PC-9 (cell line): ENCODE measurements around the gene ASB5. TPM values are rescaled to one million over a fixed set of nuclear protein-coding genes. Genes with fewer than 3 reads are reported as not detected.

Source experiments
- BruUV-seq: library from RNA; stranded (reverse); fragments of 400-500 nt; replicated peaks from 2 replicates; lab custom pipeline; 2021; lab: Mats Ljungman, UMichigan
- CTCF ChIA-PET: fragments of 300-600 bp; sonication (Branson Sonifier 250); formaldehyde crosslinking; loops from one replicate; lab custom pipeline; 2022; ENCODE audit warnings: antibody characterized with exemption; lab: Charles Lee
- POLR2A ChIA-PET: fragments of 300-600 bp; sonication (Branson Sonifier 250); formaldehyde crosslinking; loops from one replicate; lab custom pipeline; 2022; ENCODE audit warnings: antibody characterized with exemption; ENCODE audit not compliant: unreplicated experiment; lab: Charles Lee
- DNase-seq, 2 experiments: peaks; one replicate each; pipeline versions ENCODE4 v3.0.0 to v3.0.0-alpha.2; 2015 to 2022; ENCODE audit warnings: mixed read lengths in 1 of 2
- H2AFZ ChIP-seq: fragments of 200-600 bp; sonication (generic); 2 replicates; pipeline ENCODE4 v1.8.1; 2017; ENCODE audit warnings: antibody characterized with exemption
- H3F3A ChIP-seq: fragments of 200-600 bp; sonication (generic); 2 replicates; pipeline ENCODE4 v1.8.1; 2017; ENCODE audit warnings: antibody characterized with exemption, mild to moderate bottlenecking, low read depth; ENCODE audit not compliant: insufficient read depth
- H3K27ac ChIP-seq: fragments of 200-600 bp; sonication (generic); 2 replicates; pipeline ENCODE4 v1.6.1; 2016; ENCODE audit warnings: mixed run types
- H3K27me3 ChIP-seq: fragments of 200-600 bp; sonication (generic); 2 replicates; pipeline ENCODE4 v1.6.1; 2016; ENCODE audit warnings: low read depth, mixed run types; ENCODE audit not compliant: insufficient read depth
- H3K36me3 ChIP-seq: fragments of 200-600 bp; sonication (generic); 2 replicates; pipeline ENCODE4 v1.6.1; 2016; ENCODE audit warnings: low read depth, mixed run types
- H3K4me1 ChIP-seq: fragments of 200-600 bp; sonication (generic); replicated peaks from 2 replicates; pipeline ENCODE4 v1.6.1; 2016; ENCODE audit warnings: mixed run types; ENCODE audit not compliant: insufficient read depth
- H3K4me2 ChIP-seq: fragments of 200-600 bp; sonication (generic); 2 replicates; pipeline ENCODE4 v1.6.1; 2017; ENCODE audit warnings: mixed run types
- H3K4me3 ChIP-seq: fragments of 200-600 bp; sonication (generic); 2 replicates; pipeline ENCODE4 v1.6.1; 2016; ENCODE audit warnings: mixed run types
- H3K79me2 ChIP-seq: fragments of 200-600 bp; sonication (generic); 2 replicates; pipeline ENCODE4 v1.6.1; 2017; ENCODE audit warnings: low read depth, mixed run types
- H3K9me2 ChIP-seq: fragments of 200-600 bp; sonication (generic); 2 replicates; pipeline ENCODE4 v1.8.1; 2017; ENCODE audit warnings: mild to moderate bottlenecking; ENCODE audit not compliant: insufficient read depth
- H3K9me3 ChIP-seq: fragments of 200-600 bp; sonication (generic); 2 replicates; pipeline ENCODE4 v1.8.1; 2016; ENCODE audit warnings: low read depth; ENCODE audit not compliant: insufficient read depth
- H4K20me1 ChIP-seq: fragments of 200-600 bp; sonication (generic); 2 replicates; pipeline ENCODE4 v1.8.1; 2017; ENCODE audit not compliant: insufficient read depth
- CTCF ChIP-seq: fragments of 200-600 bp; sonication (generic); conservative IDR thresholded peaks from 2 replicates; pipeline ENCODE4 v1.6.1; 2017; ENCODE audit warnings: mixed run types, antibody characterized with exemption, mild to moderate bottlenecking, moderate library complexity
- EZH2 ChIP-seq: fragments of 200-600 bp; sonication (generic); IDR thresholded peaks from 2 replicates; pipeline ENCODE4 v1.8.0; 2017; ENCODE audit warnings: antibody characterized with exemption, low read depth
- intact Hi-C: fragments of 100-400 bp; cut with micrococcal nuclease; formaldehyde crosslinking; loops from one replicate; pipeline ENCODE4 v1.10.0; 2022; ENCODE audit not compliant: unreplicated experiment
- total RNA-seq: library from RNA; stranded (reverse); gene quantifications from 2 replicates; pipeline ENCODE4 v1.2.3, GENCODE V29; 2021

The ASB5 gene
- total RNA-seq, 1 experiment from 2014 or later, result not detected

GRCh38 chr4:176270669-176271068 is 1.6 kb upstream of the ASB5 start:
- peaks cover 9% of the 10 kb centered on the region; the same call in 1 of the 2 replicates for H3F3A ChIP-seq
- intact Hi-C loops, result loop anchor here (1.0 kb wide), 1 partner anchor 49 kb away; the partner anchor contains the start of gene SPCS3
- no peaks in the 10 kb centered on the region for H3K9me2 ChIP-seq
- BruUV-seq, result no TSS peak
- no peak overlapping the region for H2AFZ ChIP-seq
- ChIA-PET CTCF (no interaction called here), POLR2A (interaction anchor here (0.6 kb wide), 1 partner anchor 1041 kb away, joined by 3 read pairs; no protein-coding TSS in a partner anchor)
- TF ChIP-seq CTCF (no peak), EZH2 (no peak)
- H3K4me2 ChIP-seq, result peak overlapping the region; percentile 35
- H3K79me2 ChIP-seq, result no peaks in the 10 kb centered on the region
- H3K4me3 ChIP-seq, result no peak overlapping the region
- H3K4me1 ChIP-seq, result peaks cover 21% of the 10 kb centered on the region
- no peaks in the 10 kb centered on the region for H3K27me3 ChIP-seq
- no peaks in the 10 kb centered on the region for H3K36me3 ChIP-seq
- peak; percentile 72 to 93 for DNase-seq
- no peaks in the 10 kb centered on the region for H4K20me1 ChIP-seq
- H3K27ac ChIP-seq, result peak overlapping the region; percentile 40
- H3K9me3 ChIP-seq, result no peaks in the 10 kb centered on the region; the same call in 1 of the 2 replicates

DNA sequence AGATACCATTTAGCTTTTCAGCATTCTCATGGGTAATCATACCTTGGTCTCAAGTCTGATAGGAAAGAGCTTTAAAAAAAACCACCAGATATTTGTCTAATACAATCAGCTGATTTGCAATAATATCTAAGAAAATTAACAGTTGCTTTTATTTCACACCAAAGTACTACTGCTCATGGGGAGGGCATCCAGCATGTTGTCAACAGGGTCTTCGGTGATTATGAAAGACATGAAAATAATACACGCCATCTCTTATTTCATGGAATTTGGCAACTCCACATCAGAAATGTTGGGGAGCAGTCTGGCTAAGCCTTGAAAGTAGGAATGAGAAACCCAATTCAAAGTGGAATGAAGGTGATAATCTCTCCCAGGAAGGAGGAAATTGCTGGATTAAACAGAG is 3.0 kb downstream of the ASB5 start:
- peaks cover 2% of the 10 kb centered on the region; the same call in 1 of the 2 replicates for H3F3A ChIP-seq
- H3K9me2 ChIP-seq, result no peaks in the 10 kb centered on the region
- no peak for TF ChIP-seq EZH2
- no peak for TF ChIP-seq CTCF
- DNase-seq, result no peak
- no peaks in the 10 kb centered on the region; the same call in 1 of the 2 replicates for H3K9me3 ChIP-seq
- BruUV-seq, result no TSS peak
- H3K27me3 ChIP-seq, result no peaks in the 10 kb centered on the region
- intact Hi-C loops, result no loop called here
- no peaks in the 10 kb centered on the region for H3K36me3 ChIP-seq
- POLR2A ChIA-PET, result no interaction called here
- H3K79me2 ChIP-seq, result no peaks in the 10 kb centered on the region
- H3K4me2 ChIP-seq, result no peak overlapping the region
- no peak overlapping the region for H2AFZ ChIP-seq
- H3K4me1 ChIP-seq, result peaks cover 2% of the 10 kb centered on the region
- no peak overlapping the region for H3K4me3 ChIP-seq
- no peaks in the 10 kb centered on the region for H4K20me1 ChIP-seq
- H3K27ac ChIP-seq, result no peak overlapping the region
- CTCF ChIA-PET, result no interaction called here

DNA sequence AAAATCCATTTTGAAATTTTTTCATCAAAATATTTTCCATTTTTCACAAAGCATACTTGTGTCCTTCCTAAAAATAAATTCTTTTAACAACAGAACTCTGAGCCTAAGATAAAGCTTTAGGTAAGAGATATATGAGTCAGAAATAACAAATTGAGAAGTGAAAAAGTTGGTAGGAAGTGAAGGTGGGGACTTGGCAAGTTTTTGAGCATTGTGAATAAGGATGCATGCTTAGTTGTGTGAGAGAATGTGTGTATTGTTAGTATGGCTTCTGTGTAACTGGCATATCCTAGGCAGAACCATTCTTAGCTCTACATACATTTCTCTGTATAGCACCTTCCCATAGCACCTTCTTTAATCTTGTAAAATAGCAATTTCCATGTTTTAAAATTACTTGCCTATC is 6.8 kb downstream of the ASB5 start:
- H3K4me2 ChIP-seq, result no peak overlapping the region
- H3K9me3 ChIP-seq, result no peaks in the 10 kb centered on the region
- POLR2A ChIA-PET, result no interaction called here
- TF ChIP-seq CTCF, result no peak
- DNase-seq, result no peak
- intact Hi-C loops, result no loop called here
- no peaks in the 10 kb centered on the region for H3K9me2 ChIP-seq
- no peaks in the 10 kb centered on the region for H4K20me1 ChIP-seq
- H3K27me3 ChIP-seq, result no peaks in the 10 kb centered on the region
- CTCF ChIA-PET, result no interaction called here
- H3K36me3 ChIP-seq, result no peaks in the 10 kb centered on the region
- no TSS peak for BruUV-seq
- H3K4me1 ChIP-seq, result peaks cover 10% of the 10 kb centered on the region; the same call in 1 of the 2 replicates
- H3K4me3 ChIP-seq, result no peak overlapping the region
- H2AFZ ChIP-seq, result no peak overlapping the region
- H3K79me2 ChIP-seq, result no peaks in the 10 kb centered on the region
- H3F3A ChIP-seq, result no peaks in the 10 kb centered on the region
- H3K27ac ChIP-seq, result no peak overlapping the region
